ENCODE results near the gene ACSS1.

DNA sequence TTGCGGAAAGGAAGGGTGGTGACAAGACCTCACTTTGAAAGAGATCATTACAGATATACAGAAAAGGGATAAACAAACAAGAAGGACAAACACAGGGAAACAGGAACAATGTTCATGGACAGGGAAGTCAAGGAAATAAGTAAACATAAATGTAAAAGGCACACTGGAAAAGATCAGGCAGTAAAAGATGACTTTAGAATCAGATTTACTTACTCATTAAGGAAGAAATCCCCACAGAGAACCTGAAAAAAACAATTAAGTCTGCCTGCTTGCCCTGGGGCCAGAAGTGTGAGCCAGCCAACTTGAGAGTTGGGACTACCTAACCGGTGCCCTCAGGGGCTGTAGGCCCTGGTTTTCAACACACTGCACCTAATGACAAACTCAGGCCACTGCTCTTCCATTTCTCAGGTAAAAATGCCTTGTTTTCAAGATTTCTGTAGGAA lies 67.1 kb downstream of the ACSS1 start:
- TF ChIP-seq, protein P1, sequence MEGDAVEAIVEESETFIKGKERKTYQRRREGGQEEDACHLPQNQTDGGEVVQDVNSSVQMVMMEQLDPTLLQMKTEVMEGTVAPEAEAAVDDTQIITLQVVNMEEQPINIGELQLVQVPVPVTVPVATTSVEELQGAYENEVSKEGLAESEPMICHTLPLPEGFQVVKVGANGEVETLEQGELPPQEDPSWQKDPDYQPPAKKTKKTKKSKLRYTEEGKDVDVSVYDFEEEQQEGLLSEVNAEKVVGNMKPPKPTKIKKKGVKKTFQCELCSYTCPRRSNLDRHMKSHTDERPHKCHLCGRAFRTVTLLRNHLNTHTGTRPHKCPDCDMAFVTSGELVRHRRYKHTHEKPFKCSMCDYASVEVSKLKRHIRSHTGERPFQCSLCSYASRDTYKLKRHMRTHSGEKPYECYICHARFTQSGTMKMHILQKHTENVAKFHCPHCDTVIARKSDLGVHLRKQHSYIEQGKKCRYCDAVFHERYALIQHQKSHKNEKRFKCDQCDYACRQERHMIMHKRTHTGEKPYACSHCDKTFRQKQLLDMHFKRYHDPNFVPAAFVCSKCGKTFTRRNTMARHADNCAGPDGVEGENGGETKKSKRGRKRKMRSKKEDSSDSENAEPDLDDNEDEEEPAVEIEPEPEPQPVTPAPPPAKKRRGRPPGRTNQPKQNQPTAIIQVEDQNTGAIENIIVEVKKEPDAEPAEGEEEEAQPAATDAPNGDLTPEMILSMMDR (IDR thresholded peaks at IDR 0.05), result no peak
- TF ChIP-seq EZH2 (IDR thresholded peaks at IDR 0.05), result no peak

All from neural progenitor cell (in vitro differentiated cells).